ENCODE data around the gene PROX2. TPM values are rescaled to one million over a fixed set of nuclear protein-coding genes. Genes with fewer than 3 reads are reported as not detected.

PROX2 gene
- total and polyA plus RNA-seq, 2 donors (not counting 3 experiments of a cell fraction or from before 2014, with no cell fraction given) = 0.01 TPM; not detected in 1

GRCh38 chr14:74924061-74924460 lies 48.1 kb upstream of the PROX2 start:
- no peak overlapping the region for H2AFZ ChIP-seq (ENCODE audit: low read depth, low read length)
- H4K20me1 ChIP-seq (replicated peaks; ENCODE audit: control insufficient read depth, extremely low read depth, insufficient read depth, low read length) = no peaks in the 10 kb centered on the region
- CTCF ChIA-PET = interaction anchor here (1.1 to 4.5 kb wide), 5 partner anchors 8 to 165 kb away, joined by 3 to 38 read pairs (median 18); no protein-coding TSS in a partner anchor
- TF ChIP-seq EZH2 (IDR thresholded peaks at IDR 0.05; ENCODE audit: borderline replicate concordance, low read depth, low read length, severe bottlenecking) (no peak), GATA2 (IDR thresholded peaks at IDR 0.05; ENCODE audit: insufficient read depth, insufficient read length, low read depth, low read length) (no peak), MYC (IDR thresholded peaks at IDR 0.05; ENCODE audit: low read depth, low read length) (no peak), POLR2AphosphoS5 (IDR thresholded peaks at IDR 0.05; ENCODE audit: insufficient read depth, low read depth, low read length) (no peak), JUN (IDR thresholded peaks at IDR 0.05; ENCODE audit: borderline replicate concordance, insufficient read depth, insufficient read length, low read depth) (no peak), POLR2A (IDR thresholded peaks at IDR 0.05; ENCODE audit: low read depth, low read length) (no peak), MAX (IDR thresholded peaks at IDR 0.05; ENCODE audit: insufficient read depth, insufficient read length) (no peak), FOS (IDR thresholded peaks at IDR 0.05; ENCODE audit: borderline replicate concordance, insufficient read depth, low read length) (no peak)
- TF ChIP-seq, protein P1, sequence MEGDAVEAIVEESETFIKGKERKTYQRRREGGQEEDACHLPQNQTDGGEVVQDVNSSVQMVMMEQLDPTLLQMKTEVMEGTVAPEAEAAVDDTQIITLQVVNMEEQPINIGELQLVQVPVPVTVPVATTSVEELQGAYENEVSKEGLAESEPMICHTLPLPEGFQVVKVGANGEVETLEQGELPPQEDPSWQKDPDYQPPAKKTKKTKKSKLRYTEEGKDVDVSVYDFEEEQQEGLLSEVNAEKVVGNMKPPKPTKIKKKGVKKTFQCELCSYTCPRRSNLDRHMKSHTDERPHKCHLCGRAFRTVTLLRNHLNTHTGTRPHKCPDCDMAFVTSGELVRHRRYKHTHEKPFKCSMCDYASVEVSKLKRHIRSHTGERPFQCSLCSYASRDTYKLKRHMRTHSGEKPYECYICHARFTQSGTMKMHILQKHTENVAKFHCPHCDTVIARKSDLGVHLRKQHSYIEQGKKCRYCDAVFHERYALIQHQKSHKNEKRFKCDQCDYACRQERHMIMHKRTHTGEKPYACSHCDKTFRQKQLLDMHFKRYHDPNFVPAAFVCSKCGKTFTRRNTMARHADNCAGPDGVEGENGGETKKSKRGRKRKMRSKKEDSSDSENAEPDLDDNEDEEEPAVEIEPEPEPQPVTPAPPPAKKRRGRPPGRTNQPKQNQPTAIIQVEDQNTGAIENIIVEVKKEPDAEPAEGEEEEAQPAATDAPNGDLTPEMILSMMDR (IDR thresholded peaks at IDR 0.05; ENCODE audit: extremely low read depth in 1 of 2, insufficient read depth in 1 of 2, low read depth in 1 of 2, low read length in 2 of 2) = no peak
- H3K9ac ChIP-seq (replicated peaks; ENCODE audit: extremely low read depth, insufficient read depth, low read length) = no peak overlapping the region
- H3K36me3 ChIP-seq (ENCODE audit: control insufficient read depth in 2 of 2, extremely low read depth in 1 of 2, insufficient read depth in 2 of 2, low read length in 2 of 2) = no peaks in the 10 kb centered on the region
- peaks cover 5% of the 10 kb centered on the region for H3K4me1 ChIP-seq (ENCODE audit: control insufficient read depth, extremely low read depth, insufficient read depth, low read length)
- dilution Hi-C loops (cut with MboI; ENCODE audit: extremely low pct_ligation_motif_present, low sequenced_read_pairs) (no loop called here), intact Hi-C loops (cut with micrococcal nuclease) (no loop called here)
- H3K4me2 ChIP-seq (ENCODE audit: insufficient read depth, low read length) = no peak overlapping the region
- BruUV-seq (replicated peaks) = no TSS peak
- no peaks in the 10 kb centered on the region for H3K27me3 ChIP-seq (ENCODE audit: control insufficient read depth in 2 of 2, insufficient read depth in 2 of 2, low read length in 2 of 2)
- no peak overlapping the region for H3K27ac ChIP-seq (ENCODE audit: insufficient read depth, low read depth, low read length)
- no peaks in the 10 kb centered on the region for H3K79me2 ChIP-seq (ENCODE audit: control insufficient read depth, insufficient read depth, low read length)
- DNase-seq (ENCODE audit: low read depth, low spot score) = no peak
- no peak overlapping the region for H3K4me3 ChIP-seq (replicated peaks in 1 of 3; ENCODE audit: insufficient read depth in 1 of 3, low read depth in 1 of 3, low read length in 3 of 3)
- no peak for FAIRE-seq
- H3K9me1 ChIP-seq (replicated peaks; ENCODE audit: control insufficient read depth, extremely low read depth, insufficient read depth, low read length) = no peaks in the 10 kb centered on the region
- H3K9me3 ChIP-seq (replicated peaks; ENCODE audit: control insufficient read depth, insufficient read depth, low read length) = no peaks in the 10 kb centered on the region
- POLR2A ChIA-PET = no interaction called here
